Measurements from ENCODE around the gene SUFU. TPM values are rescaled to one million over a fixed set of nuclear protein-coding genes. Genes with fewer than 3 reads are reported as not detected.

The SUFU gene
- total and polyA plus RNA-seq, 2 of the 13 experiments (the other 11 are each of a cell fraction or from before 2014, with no cell fraction given) = 2.9 to 5.5 TPM

GRCh38 chr10:102502337-102503151, 1.2 kb upstream of the SUFU start, which contains the start of gene ACTR1A (continued):
- TF ChIP-seq JUN (CRISPR knock-in tag; IDR thresholded peaks at IDR 0.05) = 0 out of 2 replicates have a peak, but pooled peaks have one; percentile 21
- TF ChIP-seq MEIS1 (CRISPR knock-in tag; IDR thresholded peaks at IDR 0.05; ENCODE audit: borderline replicate concordance) = peak; percentile 60; the same call in 1 of the 2 replicates
- peak; percentile 68 for TF ChIP-seq NFYB (CRISPR knock-in tag; IDR thresholded peaks at IDR 0.05)
- peak; percentile 1; the same call in 1 of the 2 replicates for TF ChIP-seq ZNF224 (CRISPR knock-in tag; IDR thresholded peaks at IDR 0.05)
- TF ChIP-seq PRMT3 (CRISPR knock-in tag; IDR thresholded peaks at IDR 0.05; ENCODE audit: borderline replicate concordance, low read depth) = no peak
- no peak for TF ChIP-seq PAX8 (CRISPR knock-in tag; IDR thresholded peaks at IDR 0.05; ENCODE audit: borderline replicate concordance)
- no peak for TF ChIP-seq MAZ (IDR thresholded peaks at IDR 0.05; ENCODE audit: borderline replicate concordance, low read depth, low read length)
- TF ChIP-seq MAZ (CRISPR knock-in tag; IDR thresholded peaks at IDR 0.05; ENCODE audit: low read depth) = no peak
- TF ChIP-seq TFDP2 (CRISPR knock-in tag; IDR thresholded peaks at IDR 0.05) = peak; percentile 78
- no peak for TF ChIP-seq FOXP1 (IDR thresholded peaks at IDR 0.05)
- 0 out of 2 replicates have a peak, but pooled peaks have one; percentile 51 for TF ChIP-seq FOXP1 (CRISPR knock-in tag; IDR thresholded peaks at IDR 0.05)
- TF ChIP-seq ZNF451 (CRISPR knock-in tag; IDR thresholded peaks at IDR 0.05) = no peak
- no peak for TF ChIP-seq ZFP41 (CRISPR knock-in tag; IDR thresholded peaks at IDR 0.05; ENCODE audit: borderline replicate concordance)
- peak; percentile 95 for TF ChIP-seq SIX4 (CRISPR knock-in tag; IDR thresholded peaks at IDR 0.05)
- no peak for TF ChIP-seq ZNF280D (CRISPR knock-in tag; IDR thresholded peaks at IDR 0.05)
- TF ChIP-seq CEBPG (CRISPR knock-in tag; IDR thresholded peaks at IDR 0.05) = peak; percentile 42; the same call in 1 of the 2 replicates
- no peak for TF ChIP-seq ARID2 (CRISPR knock-in tag; IDR thresholded peaks at IDR 0.05; ENCODE audit: borderline replicate concordance)
- no peak for TF ChIP-seq SP5 (CRISPR knock-in tag; IDR thresholded peaks at IDR 0.05; ENCODE audit: borderline replicate concordance, low read depth)
- 0 out of 2 replicates have a peak, but pooled peaks have one; percentile 18 for TF ChIP-seq ZBTB33 (CRISPR knock-in tag; IDR thresholded peaks at IDR 0.05)
- TF ChIP-seq AHR (CRISPR knock-in tag; IDR thresholded peaks at IDR 0.05) = 0 out of 2 replicates have a peak, but pooled peaks have one; percentile 52
- peak in 1 of 2 experiments; percentile 37; a peak in 1 of 4 replicates for TF ChIP-seq KLF16 (CRISPR knock-in tag; IDR thresholded peaks at IDR 0.05)
- TF ChIP-seq DNMT3B (CRISPR knock-in tag; conservative IDR thresholded peaks at IDR 0.05) = no peak
- no peak for TF ChIP-seq ZFP62 (CRISPR knock-in tag; IDR thresholded peaks at IDR 0.05)
- no peak for TF ChIP-seq MTF2 (CRISPR knock-in tag; IDR thresholded peaks at IDR 0.05; ENCODE audit: borderline replicate concordance)
- TF ChIP-seq NR2C2 (CRISPR knock-in tag; IDR thresholded peaks at IDR 0.05; ENCODE audit: borderline replicate concordance) = peak; percentile 91

Measured in HepG2 (cell line).